ENCODE measurements around the gene TRMU.

DNA sequence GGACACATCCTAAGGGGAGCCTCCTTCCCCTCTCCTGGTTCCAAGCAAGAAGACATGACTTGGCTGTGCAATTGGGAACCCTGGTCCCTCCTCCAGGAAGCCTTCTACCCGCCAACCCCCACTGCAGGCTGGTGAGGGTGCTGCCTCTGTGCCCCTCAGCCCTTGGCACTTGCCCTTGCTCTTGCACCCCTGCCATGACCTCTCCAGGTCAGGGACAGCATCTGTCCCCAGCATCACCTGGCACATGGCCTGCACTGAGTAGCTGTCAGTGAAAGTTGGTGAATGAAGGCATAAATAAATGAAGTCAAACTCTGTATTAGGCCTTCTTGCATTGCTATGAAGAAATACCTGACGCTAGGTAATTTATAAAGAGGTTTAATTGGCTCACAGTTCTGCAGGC lies 40.7 kb upstream of the TRMU start:
- TF ChIP-seq CTCF (IDR thresholded peaks at IDR 0.05; ENCODE audit: extremely low read depth in 1 of 2, insufficient read depth in 1 of 2, low read depth in 1 of 2, low read length in 2 of 2) (no peak), POLR2A (IDR thresholded peaks at IDR 0.05; ENCODE audit: low read depth, low read length) (no peak), POLR2AphosphoS5 (IDR thresholded peaks at IDR 0.05; ENCODE audit: insufficient read depth, low read depth, low read length) (no peak), EZH2 (IDR thresholded peaks at IDR 0.05; ENCODE audit: borderline replicate concordance, low read depth, low read length, severe bottlenecking) (no peak), GATA2 (IDR thresholded peaks at IDR 0.05; ENCODE audit: insufficient read depth, insufficient read length, low read depth, low read length) (no peak), MAX (IDR thresholded peaks at IDR 0.05; ENCODE audit: insufficient read depth, insufficient read length) (no peak)

Measured in endothelial cell of umbilical vein (primary cell).